ENCODE measurements around the gene TLE3. TPM values are rescaled to one million over a fixed set of nuclear protein-coding genes. Genes with fewer than 3 reads are reported as not detected.

TLE3 gene
- total and polyA plus RNA-seq, 2 of the 4 experiments (the other 2 are of a cell fraction), result 6.5 to 16.3 TPM

DNA sequence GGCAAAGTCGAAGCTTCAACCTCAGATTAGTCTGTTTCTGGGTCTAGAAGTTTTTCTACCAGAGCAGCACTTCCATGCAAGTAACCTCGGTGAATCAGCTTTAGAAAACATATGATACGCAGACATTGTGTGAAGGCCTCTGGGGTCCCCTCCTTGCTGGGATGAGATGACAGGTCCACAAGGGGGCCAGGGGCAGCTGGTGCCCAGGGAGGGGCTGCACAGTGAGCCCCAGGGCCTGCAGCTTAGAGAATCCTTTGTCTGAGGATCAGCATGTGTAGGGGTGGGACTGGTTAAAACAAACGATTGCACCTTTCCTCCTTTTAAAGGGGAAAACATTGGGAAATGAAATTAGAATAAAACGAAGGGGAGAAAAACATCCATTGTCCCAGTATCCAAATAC lies 47.5 kb upstream of the TLE3 start:
- no peak overlapping the region for H2AK9ac ChIP-seq (replicated peaks; ENCODE audit: low read depth, low read length, poor library complexity)
- H3K4ac ChIP-seq (ENCODE audit: low read depth, low read length), result no peak overlapping the region
- no peak for DNase-seq
- dilution Hi-C loops (cut with HindIII; ENCODE audit: low sequenced_read_pairs, unreplicated experiment) (no loop called here), intact Hi-C loops (cut with micrococcal nuclease) (no loop called here), in situ Hi-C loops (cut with MboI; ENCODE audit: low sequenced_read_pairs) (no loop called here)
- H2BK20ac ChIP-seq (ENCODE audit: low read depth, low read length), result no peak overlapping the region
- no peaks in the 10 kb centered on the region for H3K9me3 ChIP-seq (ENCODE audit: control insufficient read depth, insufficient read depth, low read length)
- no peak overlapping the region for H3K23ac ChIP-seq (ENCODE audit: low read depth, low read length)
- H3K4me2 ChIP-seq (ENCODE audit: low read depth, low read length), result no peak overlapping the region
- H2BK15ac ChIP-seq (ENCODE audit: low read depth, low read length), result no peak overlapping the region
- no peak overlapping the region for H3K9ac ChIP-seq (ENCODE audit: low read depth, low read length)
- peaks cover 21% of the 10 kb centered on the region for H3K27me3 ChIP-seq (ENCODE audit: control insufficient read depth, insufficient read depth, low read length)
- no peak overlapping the region for H3K4me3 ChIP-seq (ENCODE audit: insufficient read depth, low read depth, low read length)
- H4K5ac ChIP-seq (ENCODE audit: low read depth, low read length), result no peak overlapping the region
- ATAC-seq (ENCODE audit: low read depth), result no peak
- no peaks in the 10 kb centered on the region for H3K9me1 ChIP-seq (ENCODE audit: insufficient read depth, low read length)
- CTCF ChIA-PET, result no interaction called here
- no TSS peak for BruUV-seq (replicated peaks)
- POLR2A ChIA-PET (ENCODE audit: unreplicated experiment), result no interaction called here
- no peaks in the 10 kb centered on the region for H3K79me1 ChIP-seq (ENCODE audit: low read depth in 1 of 2, low read length in 2 of 2)
- no peaks in the 10 kb centered on the region for H4K20me1 ChIP-seq (ENCODE audit: insufficient read depth, low read length)
- H2BK120ac ChIP-seq (ENCODE audit: low read depth, low read length), result no peak overlapping the region
- H4K91ac ChIP-seq (ENCODE audit: insufficient read depth, low read depth, low read length), result no peak overlapping the region
- no peak overlapping the region for H2BK5ac ChIP-seq (ENCODE audit: low read depth, low read length, poor library complexity, severe bottlenecking)
- H3K14ac ChIP-seq (replicated peaks; ENCODE audit: low read depth, low read length), result no peak overlapping the region
- TF ChIP-seq CEBPB (IDR thresholded peaks at IDR 0.05; ENCODE audit: low read depth, low read length) (no peak), CHD1 (IDR thresholded peaks at IDR 0.05; ENCODE audit: low read depth, low read length) (no peak), RAD21 (IDR thresholded peaks at IDR 0.05; ENCODE audit: low read length) (no peak), FOS (IDR thresholded peaks at IDR 0.05; ENCODE audit: low read depth, low read length) (no peak), NFE2L2 (IDR thresholded peaks at IDR 0.05; ENCODE audit: low read depth, low read length) (no peak), POLR2A (IDR thresholded peaks at IDR 0.05; ENCODE audit: low read depth, low read length) (no peak), RFX5 (IDR thresholded peaks at IDR 0.05; ENCODE audit: low read depth, low read length) (no peak)
- no peak overlapping the region for H3K27ac ChIP-seq (ENCODE audit: insufficient read depth, low read length)
- H4K8ac ChIP-seq (ENCODE audit: low read depth in 2 of 2, low read length in 2 of 2), result no peak overlapping the region
- H3K18ac ChIP-seq (ENCODE audit: low read depth, low read length), result no peak overlapping the region
- H2AFZ ChIP-seq (replicated peaks; ENCODE audit: low read length, poor library complexity), result no peak overlapping the region
- WGBS, 2 experiments (ENCODE audit: extremely low coverage in 2 of 2, insufficient read length in 1 of 2), result no CpG with 5 or more reads among the region's 5 CpGs
- H3K4me1 ChIP-seq (ENCODE audit: control insufficient read depth, insufficient read depth, low read length), result peaks cover 8% of the 10 kb centered on the region; the same call in 1 of the 2 replicates
- H2AK5ac ChIP-seq (ENCODE audit: low read depth, low read length), result no peak overlapping the region
- H3K56ac ChIP-seq (ENCODE audit: extremely low read depth, insufficient read depth, low read length), result no peak overlapping the region
- no peaks in the 10 kb centered on the region for H3K36me3 ChIP-seq (ENCODE audit: control insufficient read depth, insufficient read depth, low read length)
